Measurements from ENCODE around the gene POLN. TPM values are rescaled to one million over a fixed set of nuclear protein-coding genes. Genes with fewer than 3 reads are reported as not detected.

The POLN gene
- total RNA-seq, 1 experiment from 2014 or later: 1.2 TPM

GRCh38 chr4:2095236-2096072 is 146.5 kb downstream of the POLN start:
- Mint-ChIP-seq H3K4me3 (ENCODE audit: unreplicated experiment) (no peak overlapping the region), H3K9me3 (ENCODE audit: unreplicated experiment) (peaks cover 8% of the 10 kb centered on the region), H3K27ac (ENCODE audit: unreplicated experiment) (no peak overlapping the region), H3K27me3 (ENCODE audit: insufficient read depth, unreplicated experiment) (no peaks in the 10 kb centered on the region), H3K36me3 (ENCODE audit: insufficient read depth, unreplicated experiment) (no peaks in the 10 kb centered on the region), H3K4me1 (ENCODE audit: low read depth, unreplicated experiment) (no peaks in the 10 kb centered on the region)
- DNase-seq: no peak
- no peak for TF ChIP-seq CTCF (IDR thresholded peaks at IDR 0.05; ENCODE audit: insufficient read depth in 1 of 2, low read depth in 1 of 2, low read length in 1 of 2, severe bottlenecking in 1 of 2, unreplicated experiment in 1 of 2)
- POLR2A ChIA-PET: no interaction called here
- Histone ChIP-seq H3K36me3 (ENCODE audit: control insufficient read depth, insufficient read depth, low read length) (no peaks in the 10 kb centered on the region), H3K9me3 (no peaks in the 10 kb centered on the region), H3K4me3 (ENCODE audit: low read depth, low read length) (no peak overlapping the region), H3K4me1 (no peaks in the 10 kb centered on the region), H3K27me3 (replicated peaks; ENCODE audit: control insufficient read depth, insufficient read depth, low read length) (no peaks in the 10 kb centered on the region)
- BruUV-seq (replicated peaks): no TSS peak
- intact Hi-C loops (cut with micrococcal nuclease; ENCODE audit: unreplicated experiment): loop anchor here (10.0 kb wide), 1 partner anchor 89 kb away; no protein-coding TSS in a partner anchor
- CTCF ChIA-PET: no interaction called here

- H3K9me3 Mint-ChIP-seq (ENCODE audit: unreplicated experiment): peaks cover 8% of the 10 kb centered on the region
- TF ChIP-seq CTCF (IDR thresholded peaks at IDR 0.05; ENCODE audit: insufficient read depth in 1 of 2, low read depth in 1 of 2, low read length in 1 of 2, severe bottlenecking in 1 of 2, unreplicated experiment in 1 of 2): no peak
- DNase-seq: no peak
- no peak overlapping the region for H3K4me3 Mint-ChIP-seq (ENCODE audit: unreplicated experiment)
- H3K4me3 ChIP-seq (ENCODE audit: low read depth, low read length): no peak overlapping the region
- intact Hi-C loops (cut with micrococcal nuclease; ENCODE audit: unreplicated experiment): loop anchor here (10.0 kb wide), 1 partner anchor 90 kb away; no protein-coding TSS in a partner anchor
- POLR2A ChIA-PET: no interaction called here
- no peaks in the 10 kb centered on the region for H3K36me3 Mint-ChIP-seq (ENCODE audit: insufficient read depth, unreplicated experiment)
- H3K27me3 Mint-ChIP-seq (ENCODE audit: insufficient read depth, unreplicated experiment): no peaks in the 10 kb centered on the region
- H3K4me1 ChIP-seq: no peaks in the 10 kb centered on the region
- no peaks in the 10 kb centered on the region for H3K36me3 ChIP-seq (ENCODE audit: control insufficient read depth, insufficient read depth, low read length)
- CTCF ChIA-PET: no interaction called here
- H3K27ac Mint-ChIP-seq (ENCODE audit: unreplicated experiment): no peak overlapping the region
- no peaks in the 10 kb centered on the region for H3K9me3 ChIP-seq
- H3K27me3 ChIP-seq (replicated peaks; ENCODE audit: control insufficient read depth, insufficient read depth, low read length): no peaks in the 10 kb centered on the region
- H3K4me1 Mint-ChIP-seq (ENCODE audit: low read depth, unreplicated experiment): no peaks in the 10 kb centered on the region
- BruUV-seq (replicated peaks): no TSS peak
Observed at GRCh38 chr4:2094545-2094944, 147.4 kb downstream of the POLN start.

GRCh38 chr4:2093265-2093664 is 148.7 kb downstream of the POLN start:
- CTCF ChIA-PET: no interaction called here
- POLR2A ChIA-PET: no interaction called here
- H3K9me3 Mint-ChIP-seq (ENCODE audit: unreplicated experiment): peaks cover 8% of the 10 kb centered on the region
- Histone ChIP-seq H3K36me3 (ENCODE audit: control insufficient read depth, insufficient read depth, low read length) (no peaks in the 10 kb centered on the region), H3K9me3 (no peaks in the 10 kb centered on the region), H3K27me3 (replicated peaks; ENCODE audit: control insufficient read depth, insufficient read depth, low read length) (no peaks in the 10 kb centered on the region), H3K4me1 (no peaks in the 10 kb centered on the region), H3K4me3 (ENCODE audit: low read depth, low read length) (no peak overlapping the region)
- H3K4me3 Mint-ChIP-seq (ENCODE audit: unreplicated experiment): no peak overlapping the region
- DNase-seq: no peak
- no peaks in the 10 kb centered on the region for H3K27me3 Mint-ChIP-seq (ENCODE audit: insufficient read depth, unreplicated experiment)
- H3K27ac Mint-ChIP-seq (ENCODE audit: unreplicated experiment): no peak overlapping the region
- TF ChIP-seq CTCF (IDR thresholded peaks at IDR 0.05; ENCODE audit: insufficient read depth in 1 of 2, low read depth in 1 of 2, low read length in 1 of 2, severe bottlenecking in 1 of 2, unreplicated experiment in 1 of 2): no peak
- BruUV-seq (replicated peaks): no TSS peak
- no peaks in the 10 kb centered on the region for H3K36me3 Mint-ChIP-seq (ENCODE audit: insufficient read depth, unreplicated experiment)
- no peaks in the 10 kb centered on the region for H3K4me1 Mint-ChIP-seq (ENCODE audit: low read depth, unreplicated experiment)
- intact Hi-C loops (cut with micrococcal nuclease; ENCODE audit: unreplicated experiment): loop anchor here (10.0 kb wide), 1 partner anchor 92 kb away; no protein-coding TSS in a partner anchor

Measured in Caco-2 (cell line).